ENCODE measurements around the gene CRHR1.
"Not testable (repeated sequence)": the region's sequence is repeated elsewhere in the genome, so short reads cannot be mapped to it uniquely, and the experiment has no call there.

The CRHR1 gene

GRCh38 chr17:45847101-45847500, 63.0 kb downstream of the CRHR1 start:
- DNase-seq = no peak

GRCh38 chr17:45847747-45848146, 63.6 kb downstream of the CRHR1 start:
- DNase-seq = no peak

- no peak for DNase-seq
These were observed 64.3 kb downstream of the CRHR1 start for GRCh38 chr17:45848405-45848804.

- no peak for DNase-seq
These were observed 64.9 kb downstream of the CRHR1 start for GRCh38 chr17:45848868-45849535.

GRCh38 chr17:45849536-45849990, 65.4 kb downstream of the CRHR1 start:
- no peak for DNase-seq

GRCh38 chr17:45850011-45850410, 65.9 kb downstream of the CRHR1 start:
- no peak for DNase-seq

GRCh38 chr17:45850468-45850867, 66.3 kb downstream of the CRHR1 start:
- DNase-seq = no peak

- no peak for DNase-seq
These were observed 66.9 kb downstream of the CRHR1 start for GRCh38 chr17:45851022-45851421.

GRCh38 chr17:45851464-45851863, 67.3 kb downstream of the CRHR1 start:
- DNase-seq = no peak

GRCh38 chr17:45851873-45852272, 67.8 kb downstream of the CRHR1 start:
- no peak for DNase-seq

- DNase-seq = peak; percentile 74 to 76
These were observed 68.6 kb downstream of the CRHR1 start for GRCh38 chr17:45852535-45853297.

GRCh38 chr17:45854209-45854608, 70.1 kb downstream of the CRHR1 start:
- DNase-seq = no peak

GRCh38 chr17:45855691-45856336, 71.7 kb downstream of the CRHR1 start:
- DNase-seq = no peak

- DNase-seq = no peak
These were observed 74.0 kb downstream of the CRHR1 start for GRCh38 chr17:45857977-45858708.

GRCh38 chr17:45861165-45861564, 77.0 kb downstream of the CRHR1 start:
- no peak for DNase-seq

- not testable (repeated sequence) for DNase-seq
These were observed 78.0 kb downstream of the CRHR1 start for GRCh38 chr17:45862127-45862526.

GRCh38 chr17:45863857-45864654, 79.9 kb downstream of the CRHR1 start:
- DNase-seq = no peak

- DNase-seq = no peak
These were observed 83.1 kb downstream of the CRHR1 start for GRCh38 chr17:45867171-45867570.

- DNase-seq = no peak
These were observed 83.6 kb downstream of the CRHR1 start for GRCh38 chr17:45867702-45868101.

- no peak for DNase-seq
These were observed 84.2 kb downstream of the CRHR1 start for GRCh38 chr17:45868276-45868675.

GRCh38 chr17:45869676-45870341, 85.7 kb downstream of the CRHR1 start:
- peak in 1 of 2 donors; percentile 8 for DNase-seq
